Measurements from ENCODE around the gene PLD3.
"Not testable (repeated sequence)": the region's sequence is repeated elsewhere in the genome, so short reads cannot be mapped to it uniquely, and the experiment has no call there.

PLD3 gene

GRCh38 chr19:40365613-40366401 lies 17.3 kb downstream of the PLD3 start:
- H3K4me3 ChIP-seq (ENCODE audit: low read length), result peak overlapping the region; percentile 31

GRCh38 chr19:40366697-40367561 lies 18.4 kb downstream of the PLD3 start:
- H3K4me3 ChIP-seq (ENCODE audit: low read length), result no peak overlapping the region
- no peak for TF ChIP-seq ZNF274 (IDR thresholded peaks at IDR 0.05; ENCODE audit: low read depth, low read length)

More at GRCh38 chr19:40365613-40366401, 17.3 kb downstream of the PLD3 start:
- no peak for TF ChIP-seq ZNF274 (IDR thresholded peaks at IDR 0.05; ENCODE audit: low read depth, low read length)

GRCh38 chr19:40367577-40368434 lies 19.3 kb downstream of the PLD3 start:
- no peak overlapping the region for H3K4me3 ChIP-seq (ENCODE audit: low read length)
- TF ChIP-seq ZNF274 (IDR thresholded peaks at IDR 0.05; ENCODE audit: low read depth, low read length), result no peak

- no peak overlapping the region for H3K4me3 ChIP-seq (ENCODE audit: low read length)
- no peak for TF ChIP-seq ZNF274 (IDR thresholded peaks at IDR 0.05; ENCODE audit: low read depth, low read length)
These were observed 21.3 kb downstream of the PLD3 start for GRCh38 chr19:40369797-40370196.

- H3K4me3 ChIP-seq (ENCODE audit: low read length), result not testable (repeated sequence)
These were observed 21.8 kb downstream of the PLD3 start for GRCh38 chr19:40370253-40370652.

- H3K4me3 ChIP-seq (ENCODE audit: low read length), result no peak overlapping the region
- no peak for TF ChIP-seq ZNF274 (IDR thresholded peaks at IDR 0.05; ENCODE audit: low read depth, low read length)
These were observed 22.7 kb downstream of the PLD3 start for GRCh38 chr19:40370997-40371801.

GRCh38 chr19:40371802-40372122 lies 23.3 kb downstream of the PLD3 start:
- no peak for TF ChIP-seq ZNF274 (IDR thresholded peaks at IDR 0.05; ENCODE audit: low read depth, low read length)
- no peak overlapping the region for H3K4me3 ChIP-seq (ENCODE audit: low read length)

GRCh38 chr19:40374084-40374483 lies 25.6 kb downstream of the PLD3 start:
- no peak overlapping the region for H3K4me3 ChIP-seq (ENCODE audit: low read length)
- TF ChIP-seq ZNF274 (IDR thresholded peaks at IDR 0.05; ENCODE audit: low read depth, low read length), result no peak

- TF ChIP-seq ZNF274 (IDR thresholded peaks at IDR 0.05; ENCODE audit: low read depth, low read length), result no peak
- no peak overlapping the region for H3K4me3 ChIP-seq (ENCODE audit: low read length)
These were observed 27.9 kb downstream of the PLD3 start for GRCh38 chr19:40376286-40376862.

- TF ChIP-seq ZNF274 (IDR thresholded peaks at IDR 0.05; ENCODE audit: low read depth, low read length), result no peak
- no peak overlapping the region for H3K4me3 ChIP-seq (ENCODE audit: low read length)
These were observed 29.4 kb downstream of the PLD3 start for GRCh38 chr19:40377876-40378385.

GRCh38 chr19:40378509-40378908 lies 30.0 kb downstream of the PLD3 start:
- TF ChIP-seq ZNF274 (IDR thresholded peaks at IDR 0.05; ENCODE audit: low read depth, low read length), result no peak
- H3K4me3 ChIP-seq (ENCODE audit: low read length), result no peak overlapping the region

- TF ChIP-seq ZNF274 (IDR thresholded peaks at IDR 0.05; ENCODE audit: low read depth, low read length), result no peak
- H3K4me3 ChIP-seq (ENCODE audit: low read length), result no peak overlapping the region
These were observed 31.1 kb downstream of the PLD3 start for GRCh38 chr19:40379446-40380198.
